ENCODE measurements around the gene RNF144B.

DNA sequence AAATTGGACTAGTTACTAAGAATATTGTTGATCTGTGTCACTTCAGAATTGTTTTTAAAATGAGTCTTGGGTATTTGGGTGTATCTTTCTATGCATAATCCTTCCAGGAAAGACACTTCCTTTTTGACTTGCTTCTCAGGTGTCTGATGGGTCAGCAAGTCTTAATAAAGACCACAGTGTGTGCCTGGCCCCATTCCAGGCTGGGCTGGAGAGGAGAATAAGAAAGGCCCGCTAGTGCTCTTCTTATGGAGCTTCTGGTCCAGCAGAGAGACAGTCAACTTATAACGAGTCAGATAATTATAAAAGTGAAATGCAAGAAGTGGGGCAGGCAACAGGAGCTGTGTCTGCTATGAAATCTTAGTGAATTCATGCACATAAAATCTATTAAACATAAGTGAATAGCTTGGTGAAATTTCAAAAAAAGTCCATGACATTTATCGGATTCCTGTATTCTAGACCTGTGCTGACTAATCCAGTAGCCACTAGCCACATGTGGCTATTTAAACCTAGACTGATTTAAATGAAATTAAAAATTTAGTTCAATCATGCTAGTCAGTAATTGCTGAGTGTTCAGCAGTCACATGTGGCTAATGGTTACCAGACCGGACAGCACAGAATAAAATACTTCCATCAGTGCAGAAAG lies 42.6 kb downstream of the RNF144B start:
- no peak for TF ChIP-seq SP1 (IDR thresholded peaks at IDR 0.05; ENCODE audit: low read depth, low read length)
- no peak for TF ChIP-seq RFX5 (IDR thresholded peaks at IDR 0.05; ENCODE audit: borderline replicate concordance, low read depth, low read length)

All from H1 (cell line).